PC-3 (cell line): ENCODE measurements around the gene GPD2. TPM values are rescaled to one million over a fixed set of nuclear protein-coding genes. Genes with fewer than 3 reads are reported as not detected.

ENCODE experiments used
- ATAC-seq: fragments of 200-7000 bp; cut with Tn5 transposase; 2 replicates; pipeline ENCODE4 v1.9.1; 2020; ENCODE audit warnings: mild to moderate bottlenecking, moderate library complexity
- Bru-seq: library from RNA; stranded (reverse); fragments of 400-500 nt; gene quantifications from one replicate; lab custom pipeline; 2021; lab: Mats Ljungman, UMichigan
- BruChase-seq, 2 experiments: library from RNA; stranded (reverse); fragments of 400-500 nt; gene quantifications; one replicate each; lab custom pipeline; 2021; lab: Mats Ljungman, UMichigan
- BruUV-seq: library from RNA; stranded (reverse); fragments of 400-500 nt; replicated peaks from 2 replicates; lab custom pipeline; 2021; lab: Mats Ljungman, UMichigan
- CTCF ChIA-PET: fragments of 300-600 bp; sonication (Branson Sonifier 250); formaldehyde crosslinking; loops from one replicate; lab custom pipeline; 2022; ENCODE audit warnings: antibody characterized with exemption; lab: Charles Lee
- POLR2A ChIA-PET: fragments of 300-600 bp; sonication (Branson Sonifier 250); formaldehyde crosslinking; loops from one replicate; lab custom pipeline; 2022; ENCODE audit warnings: antibody characterized with exemption; ENCODE audit not compliant: unreplicated experiment; lab: Charles Lee
- DNase-seq: peaks from one replicate; pipeline ENCODE4 v3.0.0-alpha.2; 2015
- H2AFZ ChIP-seq: fragments of 300-600 bp; sonication (generic); 2 replicates; pipeline ENCODE4 v1.6.0; 2016; ENCODE audit warnings: antibody characterized with exemption, low read length
- H3F3A ChIP-seq: fragments of 300-600 bp; sonication (generic); one replicate; pipeline ENCODE4 v1.6.0; 2017; ENCODE audit warnings: antibody characterized with exemption, low read length, control low read depth, mild to moderate bottlenecking; ENCODE audit not compliant: unreplicated experiment
- H3K27ac ChIP-seq: fragments of 300-600 bp; sonication (generic); 2 replicates; pipeline ENCODE4 v1.5.1; 2016; ENCODE audit warnings: mild to moderate bottlenecking, low read length
- H3K27me3 ChIP-seq: fragments of 300-600 bp; sonication (generic); 2 replicates; pipeline ENCODE4 v1.6.1; 2016; ENCODE audit warnings: low read length, mixed read lengths
- H3K36me3 ChIP-seq: fragments of 300-600 bp; sonication (generic); 2 replicates; pipeline ENCODE4 v1.6.1; 2016; ENCODE audit warnings: low read depth, mixed run types, low read length, mixed read lengths
- H3K4me1 ChIP-seq: fragments of 300-600 bp; sonication (generic); 2 replicates; pipeline ENCODE4 v1.5.1; 2016; ENCODE audit warnings: low read length; ENCODE audit not compliant: insufficient read depth
- H3K4me2 ChIP-seq: fragments of 300-600 bp; sonication (generic); 2 replicates; pipeline ENCODE4 v1.6.0; 2016; ENCODE audit warnings: low read length
- H3K4me3 ChIP-seq: fragments of 300-600 bp; sonication (generic); 2 replicates; pipeline ENCODE4 v1.5.1; 2016; ENCODE audit warnings: mild to moderate bottlenecking, low read length, mixed read lengths
- H3K79me2 ChIP-seq: fragments of 300-600 bp; sonication (generic); 2 replicates; pipeline ENCODE4 v1.6.1; 2017; ENCODE audit warnings: low read length, mixed read lengths
- H3K9ac ChIP-seq: fragments of 300-600 bp; sonication (generic); 2 replicates; pipeline ENCODE4 v1.6.0; 2016; ENCODE audit warnings: mild to moderate bottlenecking, low read length
- H3K9me2 ChIP-seq: fragments of 300-600 bp; sonication (generic); replicated peaks from 2 replicates; pipeline ENCODE4 v1.6.1; 2016; ENCODE audit warnings: mixed run types, low read length, mixed read lengths
- H3K9me3 ChIP-seq: fragments of 300-600 bp; sonication (generic); 2 replicates; pipeline ENCODE4 v1.6.1; 2016; ENCODE audit warnings: low read length, mixed read lengths
- H4K20me1 ChIP-seq: fragments of 300-600 bp; sonication (generic); 2 replicates; pipeline ENCODE4 v1.6.1; 2016; ENCODE audit warnings: low read length, mixed read lengths
- EZH2 ChIP-seq: fragments of 300-600 bp; sonication (generic); IDR thresholded peaks from one replicate; pipeline ENCODE4 v1.6.1; 2017; ENCODE audit warnings: antibody characterized with exemption, mild to moderate bottlenecking, low read length; ENCODE audit not compliant: unreplicated experiment
- EZH2phosphoT487 ChIP-seq: fragments of 300-600 bp; sonication (generic); IDR thresholded peaks from 2 replicates; pipeline ENCODE4 v1.6.1; 2018; ENCODE audit warnings: mild to moderate bottlenecking, antibody characterized with exemption, low read length, borderline replicate concordance
- intact Hi-C: fragments of 100-400 bp; cut with micrococcal nuclease; formaldehyde crosslinking; loops from 2 replicates; pipeline ENCODE4 v1.9.0; 2023
- long read RNA-seq: library from polyadenylated mRNA; unstranded; transcript quantifications from one replicate; pipeline ENCODE4 v2.0.0, GENCODE V29; 2021; ENCODE audit not compliant: unreplicated experiment
- total RNA-seq: library from RNA; depleted of rRNA; stranded (reverse); fragments of >200 nt; gene quantifications from 2 replicates; pipeline ENCODE4 v1.2.3, GENCODE V29; 2014; rRNA removed
- TF ChIP-seq, protein P1 (sequence below): fragments of 300-600 bp; sonication (generic); conservative IDR thresholded peaks from 2 replicates; pipeline ENCODE4 v1.5.1; 2017; ENCODE audit warnings: antibody characterized with exemption, low read depth, mild to moderate bottlenecking, low read length

Gene GPD2
- total RNA-seq = 91.3 and 107 TPM in 2 replicates
- Bru-seq, nascent RNA = percentile 76 among the genes with signal in this experiment
- percentile 67 among the genes with signal in this experiment for BruChase-seq, experiment 1, labeled RNA remaining after a 6-hour chase
- BruChase-seq, experiment 2, labeled RNA remaining after a 2-hour chase = percentile 63 among the genes with signal in this experiment
- long read RNA-seq, full-length matches to known transcripts = 33 of 52 reads
- long read RNA-seq, partial matches to known transcripts = 4 of 52 reads
- long read RNA-seq, other reads (novel, unspliced or antisense) = 15 of 52 reads

DNA sequence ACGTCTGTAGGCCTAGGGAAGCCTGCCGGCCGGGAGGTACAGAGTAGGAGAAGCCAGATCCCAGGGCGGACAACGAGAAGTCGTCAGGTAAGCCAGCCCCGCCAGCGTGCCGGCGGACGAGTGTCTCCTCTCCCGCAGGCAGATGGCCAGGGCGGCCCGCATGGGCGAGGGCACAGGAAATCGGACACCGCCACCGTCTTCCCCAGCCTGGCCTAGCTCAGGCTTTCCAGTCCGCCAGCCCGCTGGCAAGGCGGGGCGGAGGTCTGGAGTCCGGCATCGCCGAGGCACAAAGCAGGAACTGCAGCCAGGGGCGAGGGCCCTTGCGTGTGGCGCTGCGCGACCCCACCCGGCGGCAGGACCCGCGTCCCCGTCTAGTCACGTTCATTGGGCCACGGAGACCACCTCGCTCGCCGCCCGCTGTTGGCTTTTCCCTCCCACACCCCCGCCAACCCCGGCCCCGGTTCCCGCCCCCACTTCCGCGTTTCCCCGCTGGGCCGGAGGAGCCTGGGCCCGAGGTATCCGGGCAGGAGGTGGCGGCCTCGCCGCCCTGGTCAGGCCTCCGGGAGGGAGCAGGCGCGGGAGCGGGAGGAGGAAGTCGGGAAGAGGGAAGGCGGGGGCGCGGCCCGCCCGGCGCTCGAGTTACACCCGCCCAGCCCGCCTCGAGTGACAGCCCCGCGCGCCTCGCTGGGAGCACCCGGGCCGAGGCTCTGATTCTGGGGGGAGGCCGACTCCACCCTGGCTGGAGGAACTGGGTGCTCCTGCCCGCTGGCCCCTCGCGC is at the start of gene GPD2:
TSS of gene GPD2 (plus strand) at position 662 of the 779 bp plus-strand sequence. CDS start 39,727 bp downstream, outside the sequence.
- Histone ChIP-seq H3K9me2 (no peaks in the 10 kb centered on the region), H3K9me3 (no peaks in the 10 kb centered on the region), H2AFZ (peak within 1 kb of the TSS; percentile 66), H3K36me3 (no peaks in the 10 kb centered on the region), H3K79me2 (peaks cover 45% of the 10 kb centered on the region), H3K4me2 (peak within 1 kb of the TSS; percentile 87), H3K27ac (peak within 1 kb of the TSS; percentile 91), H3F3A (no peaks in the 10 kb centered on the region), H3K9ac (peak within 1 kb of the TSS; percentile 93), H3K27me3 (no peaks in the 10 kb centered on the region), H4K20me1 (no peaks in the 10 kb centered on the region), H3K4me1 (peaks cover 48% of the 10 kb centered on the region), H3K4me3 (peak within 1 kb of the TSS; percentile 74)
- TF ChIP-seq EZH2phosphoT487 (no peak), EZH2 (no peak)
- TF ChIP-seq, protein P1, sequence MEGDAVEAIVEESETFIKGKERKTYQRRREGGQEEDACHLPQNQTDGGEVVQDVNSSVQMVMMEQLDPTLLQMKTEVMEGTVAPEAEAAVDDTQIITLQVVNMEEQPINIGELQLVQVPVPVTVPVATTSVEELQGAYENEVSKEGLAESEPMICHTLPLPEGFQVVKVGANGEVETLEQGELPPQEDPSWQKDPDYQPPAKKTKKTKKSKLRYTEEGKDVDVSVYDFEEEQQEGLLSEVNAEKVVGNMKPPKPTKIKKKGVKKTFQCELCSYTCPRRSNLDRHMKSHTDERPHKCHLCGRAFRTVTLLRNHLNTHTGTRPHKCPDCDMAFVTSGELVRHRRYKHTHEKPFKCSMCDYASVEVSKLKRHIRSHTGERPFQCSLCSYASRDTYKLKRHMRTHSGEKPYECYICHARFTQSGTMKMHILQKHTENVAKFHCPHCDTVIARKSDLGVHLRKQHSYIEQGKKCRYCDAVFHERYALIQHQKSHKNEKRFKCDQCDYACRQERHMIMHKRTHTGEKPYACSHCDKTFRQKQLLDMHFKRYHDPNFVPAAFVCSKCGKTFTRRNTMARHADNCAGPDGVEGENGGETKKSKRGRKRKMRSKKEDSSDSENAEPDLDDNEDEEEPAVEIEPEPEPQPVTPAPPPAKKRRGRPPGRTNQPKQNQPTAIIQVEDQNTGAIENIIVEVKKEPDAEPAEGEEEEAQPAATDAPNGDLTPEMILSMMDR = no peak
- ATAC-seq (peak; percentile 92), DNase-seq (peak; percentile 91)
- intact Hi-C loops = loop anchor here (1.0 to 10.0 kb wide), 8 partner anchors 19 to 721 kb away; no protein-coding TSS in a partner anchor
- TSS peak; percentile 72 for BruUV-seq
- ChIA-PET CTCF (interaction anchor here (0.6 kb wide), 1 partner anchor 54 kb away, joined by 6 read pairs; no protein-coding TSS in a partner anchor), POLR2A (interaction anchor here (0.6 to 1.1 kb wide), 2 partner anchors 31 to 93 kb away, joined by 7 to 11 read pairs; no protein-coding TSS in a partner anchor)

DNA sequence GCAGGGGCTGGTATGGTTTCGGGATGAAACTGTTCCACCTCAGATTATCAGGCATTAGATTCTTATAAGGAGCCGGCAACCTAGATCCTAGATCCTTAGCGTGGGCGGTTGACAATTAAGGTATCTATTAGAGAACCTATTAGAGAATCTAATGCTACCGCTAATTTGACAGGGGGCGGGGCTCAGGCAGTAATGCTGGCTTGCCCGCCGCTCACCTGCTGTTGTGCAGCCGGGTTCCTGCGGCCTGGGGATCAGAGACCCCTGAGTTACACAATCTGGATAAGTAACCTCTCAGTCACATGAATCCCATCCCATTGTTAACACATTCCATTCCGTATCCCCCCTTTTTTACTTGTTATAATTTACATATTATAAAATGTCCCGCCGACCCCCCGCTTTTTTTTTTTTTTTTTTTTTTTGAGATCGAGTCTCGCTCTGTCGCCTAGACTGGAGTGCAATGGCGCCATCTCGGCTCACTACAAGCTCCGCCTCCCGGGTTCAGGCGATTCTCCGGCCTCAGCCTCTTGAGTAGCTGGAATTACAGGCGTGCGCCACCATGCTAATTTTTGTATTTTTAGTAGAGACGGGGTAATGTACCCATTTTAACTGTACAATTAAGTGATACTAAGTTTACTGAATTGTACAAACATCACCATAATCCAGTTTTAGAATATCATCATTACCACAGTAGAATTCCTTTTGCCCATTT is 42.0 kb upstream of the GPD2 start:
- H4K20me1 ChIP-seq = no peaks in the 10 kb centered on the region
- TF ChIP-seq EZH2 = no peak
- TF ChIP-seq, protein P1 = no peak
- no peak for TF ChIP-seq EZH2phosphoT487
- H3K9ac ChIP-seq = no peak overlapping the region
- no peaks in the 10 kb centered on the region for H3K36me3 ChIP-seq
- ATAC-seq = no peak
- no peaks in the 10 kb centered on the region for H3K27me3 ChIP-seq
- no peaks in the 10 kb centered on the region for H3K79me2 ChIP-seq
- peaks cover 11% of the 10 kb centered on the region for H3K4me1 ChIP-seq
- DNase-seq = no peak
- CTCF ChIA-PET = no interaction called here
- H3F3A ChIP-seq = peaks cover 4% of the 10 kb centered on the region
- H3K27ac ChIP-seq = no peak overlapping the region
- BruUV-seq = no TSS peak
- no peak overlapping the region for H3K4me3 ChIP-seq
- POLR2A ChIA-PET = no interaction called here
- H3K9me3 ChIP-seq = no peaks in the 10 kb centered on the region
- H2AFZ ChIP-seq = no peak overlapping the region
- H3K9me2 ChIP-seq = no peaks in the 10 kb centered on the region
- H3K4me2 ChIP-seq = 0 out of 2 replicates have a peak overlapping the region, but pooled peaks have one; percentile 34
- intact Hi-C loops = no loop called here
